HepG2 (cell line): Measurements from ENCODE around the gene LRP10. TPM values are rescaled to one million over a fixed set of nuclear protein-coding genes. Genes with fewer than 3 reads are reported as not detected.

Source experiments
- ATAD3A ChIP-seq: sonication (generic); formaldehyde crosslinking; IDR thresholded peaks from 2 replicates; pipeline ENCODE4 v1.4.0; 2020; ENCODE audit warnings: missing genetic modification reagents
- CBFB ChIP-seq: sonication (generic); formaldehyde crosslinking; IDR thresholded peaks from 2 replicates; pipeline ENCODE4 v1.4.0; 2020; ENCODE audit warnings: missing genetic modification reagents
- CENPT ChIP-seq: sonication (generic); formaldehyde crosslinking; IDR thresholded peaks from 2 replicates; pipeline ENCODE4 v1.8.0; 2022; ENCODE audit warnings: low read depth, mild to moderate bottlenecking, moderate library complexity, missing genetic modification reagents
- FOXA1 ChIP-seq, 2 experiments: fragments of 450-650 bp in 1 of 2; sonication (generic) in 1 of 2; formaldehyde crosslinking in 1 of 2; IDR thresholded peaks; 2 replicates each; pipeline versions ENCODE4 v1.4.0 to v1.6.1; 2016 to 2020; ENCODE audit warnings: missing genetic modification reagents in 1 of 2
- HDAC2 ChIP-seq: sonication (generic); formaldehyde crosslinking; IDR thresholded peaks from 2 replicates; pipeline ENCODE4 v1.4.0; 2020; ENCODE audit warnings: missing genetic modification reagents
- MIER3 ChIP-seq: IDR thresholded peaks from 2 replicates; pipeline ENCODE4 v1.6.1; 2016; ENCODE audit warnings: missing compliant biosample characterization, borderline replicate concordance
- MYC ChIP-seq: sonication (generic); formaldehyde crosslinking; IDR thresholded peaks from 2 replicates; pipeline ENCODE4 v1.9.0; 2021; ENCODE audit warnings: missing genetic modification reagents, borderline replicate concordance
- NFE2 ChIP-seq: sonication (generic); formaldehyde crosslinking; IDR thresholded peaks from 2 replicates; pipeline ENCODE4 v1.4.0; 2020; ENCODE audit warnings: missing genetic modification reagents
- NONO ChIP-seq, 2 experiments: fragments of 450-650 bp in 1 of 2; sonication (generic) in 1 of 2; formaldehyde crosslinking in 1 of 2; IDR thresholded peaks in 1 of 2; conservative IDR thresholded peaks in 1 of 2; 2 replicates each; pipeline versions ENCODE4 v1.6.1 to v1.8.0; 2017 to 2022; ENCODE audit warnings: mild to moderate bottlenecking in 1 of 2, missing genetic modification reagents in 1 of 2, moderate library complexity in 1 of 2
- PHB2 ChIP-seq: fragments of 450-650 bp; IDR thresholded peaks from 2 replicates; pipeline ENCODE4 v1.6.1; 2018; ENCODE audit not compliant: partially characterized antibody
- PLRG1 ChIP-seq: fragments of 450-650 bp; conservative IDR thresholded peaks from 2 replicates; pipeline ENCODE4 v1.6.1; 2016
- SNAI1 ChIP-seq: sonication (generic); formaldehyde crosslinking; IDR thresholded peaks from 2 replicates; pipeline ENCODE4 v1.5.0; 2020; ENCODE audit warnings: mild to moderate bottlenecking, missing genetic modification reagents, borderline replicate concordance
- ZNF160 ChIP-seq: sonication (generic); formaldehyde crosslinking; IDR thresholded peaks from 2 replicates; pipeline ENCODE4 v1.8.0; 2022; ENCODE audit warnings: mild to moderate bottlenecking, inconsistent platforms, missing genetic modification reagents
- ZNF17 ChIP-seq: sonication (generic); formaldehyde crosslinking; IDR thresholded peaks from 2 replicates; pipeline ENCODE4 v1.5.0; 2020; ENCODE audit warnings: mild to moderate bottlenecking, missing genetic modification reagents
- ZNF318 ChIP-seq: sonication (generic); formaldehyde crosslinking; IDR thresholded peaks from 2 replicates; pipeline ENCODE4 v1.4.0; 2020; ENCODE audit warnings: mild to moderate bottlenecking, missing genetic modification reagents
- ZNF619 ChIP-seq: sonication (generic); formaldehyde crosslinking; IDR thresholded peaks from 2 replicates; pipeline ENCODE4 v1.4.0; 2020; ENCODE audit warnings: mild to moderate bottlenecking, missing genetic modification reagents
- ZNF720 ChIP-seq: sonication (generic); formaldehyde crosslinking; IDR thresholded peaks from 2 replicates; pipeline ENCODE4 v1.4.0; 2020; ENCODE audit warnings: missing genetic modification reagents
- ZNF724P ChIP-seq: sonication (generic); formaldehyde crosslinking; IDR thresholded peaks from 2 replicates; pipeline ENCODE4 v1.8.0; 2022; ENCODE audit warnings: missing genetic modification reagents, borderline replicate concordance
- polyA plus RNA-seq, 8 experiments: library from polyadenylated mRNA; depleted of rRNA in 3 of 8; stranded (reverse) in 7 of 8; unstranded in 1 of 8; fragments of >200 nt; fragmentation: Illumina TruSeq in 4 of 8; extraction: Trizol in 4 of 8; gene quantifications; 2 replicates each; pipeline versions ENCODE4 v1.2.1 to v1.2.3, GENCODE V29; 2011 to 2016; ENCODE audit warnings: low read depth in 4 of 8, missing spikeins in 1 of 8, mixed read lengths in 1 of 8; ENCODE audit not compliant: insufficient read depth in 1 of 8
- total RNA-seq, 5 experiments: library from RNA; depleted of rRNA; stranded (reverse); fragments of >200 nt; fragmentation: Illumina TruSeq; extraction: Trizol; gene quantifications; 2 replicates each; pipeline ENCODE4 v1.2.3, GENCODE V29; 2016; ENCODE audit warnings: low read depth in 1 of 5
- TF ChIP-seq, protein P1 (sequence below): sonication (generic); formaldehyde crosslinking; IDR thresholded peaks from 2 replicates; pipeline ENCODE4 v1.5.0; 2020; ENCODE audit warnings: mild to moderate bottlenecking, missing genetic modification reagents, borderline replicate concordance

Gene LRP10
- total and polyA plus RNA-seq, 2 of the 13 experiments (the other 11 are each of a cell fraction or from before 2014, with no cell fraction given), result 16.9 to 45.2 TPM

- no peak for TF ChIP-seq CENPT (CRISPR knock-in tag)
- TF ChIP-seq ZNF160 (CRISPR knock-in tag), result no peak
- no peak for TF ChIP-seq ZNF724P
- TF ChIP-seq ZNF619, result no peak
- 0 out of 2 replicates have a peak, but pooled peaks have one; percentile 34 for TF ChIP-seq NONO (IDR thresholded peaks at IDR 0.05)
- no peak for TF ChIP-seq NONO (CRISPR knock-in tag; conservative IDR thresholded peaks at IDR 0.05)
- peak; percentile 84 for TF ChIP-seq PHB2
- no peak for TF ChIP-seq HDAC2 (CRISPR knock-in tag)
- no peak for TF ChIP-seq ZNF318
- TF ChIP-seq MIER3, result no peak
- TF ChIP-seq PLRG1, result 0 out of 2 replicates have a peak, but pooled peaks have one; percentile 59
- TF ChIP-seq ATAD3A (CRISPR knock-in tag), result no peak
- TF ChIP-seq SNAI1, result no peak
- TF ChIP-seq ZNF17 (CRISPR knock-in tag), result no peak
- TF ChIP-seq, protein P1, sequence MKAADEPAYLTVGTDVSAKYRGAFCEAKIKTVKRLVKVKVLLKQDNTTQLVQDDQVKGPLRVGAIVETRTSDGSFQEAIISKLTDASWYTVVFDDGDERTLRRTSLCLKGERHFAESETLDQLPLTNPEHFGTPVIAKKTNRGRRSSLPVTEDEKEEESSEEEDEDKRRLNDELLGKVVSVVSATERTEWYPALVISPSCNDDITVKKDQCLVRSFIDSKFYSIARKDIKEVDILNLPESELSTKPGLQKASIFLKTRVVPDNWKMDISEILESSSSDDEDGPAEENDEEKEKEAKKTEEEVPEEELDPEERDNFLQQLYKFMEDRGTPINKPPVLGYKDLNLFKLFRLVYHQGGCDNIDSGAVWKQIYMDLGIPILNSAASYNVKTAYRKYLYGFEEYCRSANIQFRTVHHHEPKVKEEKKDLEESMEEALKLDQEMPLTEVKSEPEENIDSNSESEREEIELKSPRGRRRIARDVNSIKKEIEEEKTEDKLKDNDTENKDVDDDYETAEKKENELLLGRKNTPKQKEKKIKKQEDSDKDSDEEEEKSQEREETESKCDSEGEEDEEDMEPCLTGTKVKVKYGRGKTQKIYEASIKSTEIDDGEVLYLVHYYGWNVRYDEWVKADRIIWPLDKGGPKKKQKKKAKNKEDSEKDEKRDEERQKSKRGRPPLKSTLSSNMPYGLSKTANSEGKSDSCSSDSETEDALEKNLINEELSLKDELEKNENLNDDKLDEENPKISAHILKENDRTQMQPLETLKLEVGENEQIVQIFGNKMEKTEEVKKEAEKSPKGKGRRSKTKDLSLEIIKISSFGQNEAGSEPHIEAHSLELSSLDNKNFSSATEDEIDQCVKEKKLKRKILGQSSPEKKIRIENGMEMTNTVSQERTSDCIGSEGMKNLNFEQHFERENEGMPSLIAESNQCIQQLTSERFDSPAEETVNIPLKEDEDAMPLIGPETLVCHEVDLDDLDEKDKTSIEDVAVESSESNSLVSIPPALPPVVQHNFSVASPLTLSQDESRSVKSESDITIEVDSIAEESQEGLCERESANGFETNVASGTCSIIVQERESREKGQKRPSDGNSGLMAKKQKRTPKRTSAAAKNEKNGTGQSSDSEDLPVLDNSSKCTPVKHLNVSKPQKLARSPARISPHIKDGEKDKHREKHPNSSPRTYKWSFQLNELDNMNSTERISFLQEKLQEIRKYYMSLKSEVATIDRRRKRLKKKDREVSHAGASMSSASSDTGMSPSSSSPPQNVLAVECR (CRISPR knock-in tag), result no peak
- no peak for TF ChIP-seq MYC (CRISPR knock-in tag)
- TF ChIP-seq NFE2 (CRISPR knock-in tag), result no peak
- TF ChIP-seq CBFB (CRISPR knock-in tag), result no peak
- TF ChIP-seq FOXA1 (IDR thresholded peaks at IDR 0.05), result peak; percentile 16; the same call in 1 of the 2 replicates
- no peak for TF ChIP-seq FOXA1 (CRISPR knock-in tag; IDR thresholded peaks at IDR 0.05)
- TF ChIP-seq ZNF720, result no peak
Measured at GRCh38 chr14:22835505-22835904, 36.0 kb upstream of the LRP10 start (continued).
